CD4-positive, CD25-positive, alpha-beta regulatory T cell (primary cell): Measurements from ENCODE around the gene STARD13. TPM values are rescaled to one million over a fixed set of nuclear protein-coding genes. Genes with fewer than 3 reads are reported as not detected.

Source experiments
- ATAC-seq, 2 donors: fragments of 150-1000 bp; cut with Tn5 transposase; one replicate each; pipeline ENCODE4 v1.10.0; 2021; ENCODE audit warnings: low read depth in 2 of 2, moderate number of reproducible peaks in 2 of 2, moderate library complexity in 1 of 2
- DNase-seq, 3 donors: peaks; one replicate each; pipeline versions ENCODE4 v3.0.0 to v3.0.0-alpha.2; 2012 to 2022; ENCODE audit warnings: mixed read lengths in 1 of 3
- H3K27ac ChIP-seq: one replicate; pipeline ENCODE4 v1.7.0; 2013; ENCODE audit warnings: mild to moderate bottlenecking, low read length; ENCODE audit not compliant: insufficient read depth, poor library complexity, severe bottlenecking
- H3K27me3 ChIP-seq: one replicate; pipeline ENCODE4 v1.7.0; 2013; ENCODE audit warnings: low read length; ENCODE audit not compliant: control insufficient read depth, insufficient read depth
- H3K36me3 ChIP-seq: one replicate; pipeline ENCODE4 v1.7.0; 2013; ENCODE audit warnings: mild to moderate bottlenecking, low read length, moderate library complexity; ENCODE audit not compliant: control insufficient read depth, insufficient read depth
- H3K4me1 ChIP-seq: 2 replicates; pipeline ENCODE4 v1.7.0; 2013; ENCODE audit warnings: mild to moderate bottlenecking, low read length; ENCODE audit not compliant: insufficient read depth, control insufficient read depth, poor library complexity, severe bottlenecking
- H3K4me3 ChIP-seq: one replicate; pipeline ENCODE4 v1.7.0; 2013; ENCODE audit warnings: low read depth, mild to moderate bottlenecking, low read length, moderate library complexity
- H3K9me3 ChIP-seq, 2 experiments: 1 replicate in 1 of 2; 2 replicates in 1 of 2; pipeline ENCODE4 v1.7.0; 2013; ENCODE audit warnings: low read length in 2 of 2, mild to moderate bottlenecking in 1 of 2, moderate library complexity in 1 of 2; ENCODE audit not compliant: control insufficient read depth in 2 of 2
- H3K27ac Mint-ChIP-seq, 3 donors: one replicate each; pipeline ENCODE4 v1.8.0; 2020 to 2022; ENCODE audit warnings: mild to moderate bottlenecking in 3 of 3, mixed read lengths in 3 of 3, moderate library complexity in 2 of 3
- H3K27me3 Mint-ChIP-seq: one replicate; pipeline ENCODE4 v1.8.0; 2022; ENCODE audit warnings: mild to moderate bottlenecking, mixed read lengths
- H3K36me3 Mint-ChIP-seq: one replicate; pipeline ENCODE4 v1.8.0; 2020; ENCODE audit warnings: mixed read lengths
- H3K4me1 Mint-ChIP-seq, 4 donors: one replicate each; pipeline ENCODE4 v1.8.0; 2020 to 2022; ENCODE audit warnings: mixed read lengths in 4 of 4, mild to moderate bottlenecking in 1 of 4
- H3K4me3 Mint-ChIP-seq, 4 donors: one replicate each; pipeline ENCODE4 v1.8.0; 2020 to 2022; ENCODE audit warnings: mild to moderate bottlenecking in 4 of 4, mixed read lengths in 4 of 4, moderate library complexity in 3 of 4
- H3K9me3 Mint-ChIP-seq, 7 donors: one replicate each; pipeline ENCODE4 v1.8.0; 2020 to 2022; ENCODE audit warnings: mixed read lengths in 7 of 7, mild to moderate bottlenecking in 3 of 7, moderate library complexity in 2 of 7
- polyA plus RNA-seq, 4 donors: library from polyadenylated mRNA; unstranded; fragments of 300-500 nt; fragmentation: Illumina TruSeq; gene quantifications; one replicate each; pipeline ENCODE4 v1.2.3, GENCODE V29; 2021
- total RNA-seq: library from RNA; stranded (reverse); gene quantifications from one replicate; pipeline ENCODE4 v1.2.3, GENCODE V29; 2022

The STARD13 gene
- total and polyA plus RNA-seq, 5 donors from 2014 or later = not detected

DNA sequence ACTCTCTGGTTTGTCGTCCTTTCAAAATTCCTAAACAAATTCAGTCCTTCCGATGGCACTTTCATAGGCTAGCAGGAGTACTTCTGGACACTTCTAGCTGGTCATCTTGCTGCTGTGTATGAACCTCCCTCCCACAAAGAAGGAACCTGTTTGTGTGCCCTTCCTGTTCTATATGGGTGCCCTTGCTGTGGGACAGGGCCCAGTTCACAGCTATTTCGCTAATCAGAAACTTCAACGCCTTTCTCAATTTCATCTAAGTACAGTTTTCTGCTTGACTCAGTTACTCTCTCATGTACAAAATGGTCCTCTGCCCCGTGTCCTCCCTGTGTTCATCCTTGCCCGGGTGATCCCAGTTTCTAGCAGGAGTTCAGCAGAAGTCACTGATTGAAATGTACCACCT lies 96.1 kb downstream of the STARD13 start:
- Mint-ChIP-seq H3K4me1 (peaks cover 0 to 9% (median 2%) of the 10 kb centered on the region in 4 donors), H3K4me3 (no peak overlapping the region), H3K27me3 (peaks cover 13% of the 10 kb centered on the region), H3K9me3 (no peaks in the 10 kb centered on the region), H3K27ac (no peak overlapping the region), H3K36me3 (no peaks in the 10 kb centered on the region)
- no peak overlapping the region for H3K4me3 ChIP-seq
- DNase-seq (no peak), ATAC-seq (no peak)
- H3K27me3 ChIP-seq = peaks cover 4% of the 10 kb centered on the region
- no peak overlapping the region for H3K27ac ChIP-seq
- H3K4me1 ChIP-seq = no peaks in the 10 kb centered on the region
- no peaks in the 10 kb centered on the region for H3K9me3 ChIP-seq
- H3K36me3 ChIP-seq = no peaks in the 10 kb centered on the region

DNA sequence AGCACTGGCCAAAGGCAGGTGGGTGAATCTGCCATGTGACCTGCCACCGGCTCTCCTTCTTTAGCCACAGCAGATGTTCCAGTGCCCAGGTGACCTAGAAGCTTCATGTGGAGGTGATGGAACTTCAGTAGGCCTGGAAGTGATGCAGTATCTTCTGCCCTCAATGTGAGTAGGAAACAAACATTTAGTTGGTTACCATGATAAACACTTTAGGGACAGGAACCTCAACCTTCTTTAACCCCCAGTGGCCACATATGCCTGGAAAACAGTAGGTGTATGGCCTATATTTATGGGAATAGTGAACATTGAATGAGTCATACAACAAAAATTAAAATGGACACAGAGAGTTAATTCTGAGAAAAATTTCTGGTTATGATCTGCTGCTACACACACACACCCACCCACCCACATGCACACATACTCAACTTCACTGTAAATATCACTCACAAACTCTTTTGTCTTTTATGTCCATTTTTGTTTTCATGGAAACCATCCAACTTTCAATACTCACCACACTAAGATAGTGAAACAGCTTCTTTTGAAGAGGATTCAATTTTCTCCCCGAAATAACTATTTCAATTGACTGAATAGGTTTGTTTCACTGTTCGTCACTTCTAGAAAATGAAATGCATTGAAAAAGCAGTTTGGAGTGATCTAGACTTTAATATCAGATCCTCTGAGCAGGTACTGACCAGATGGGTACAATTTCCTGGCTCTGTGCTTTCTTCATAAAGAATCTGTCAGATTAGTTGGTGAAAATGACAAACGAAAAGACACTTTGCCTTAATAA lies 97.3 kb downstream of the STARD13 start:
- H3K36me3 Mint-ChIP-seq = no peaks in the 10 kb centered on the region
- no peaks in the 10 kb centered on the region for H3K9me3 Mint-ChIP-seq
- H3K27ac Mint-ChIP-seq = no peak overlapping the region
- DNase-seq (no peak), ATAC-seq (no peak)
- H3K4me3 Mint-ChIP-seq = no peak overlapping the region
- Histone ChIP-seq H3K4me3 (no peak overlapping the region), H3K36me3 (no peaks in the 10 kb centered on the region), H3K9me3 (no peaks in the 10 kb centered on the region), H3K4me1 (no peaks in the 10 kb centered on the region), H3K27me3 (peaks cover 6% of the 10 kb centered on the region), H3K27ac (no peak overlapping the region)
- H3K27me3 Mint-ChIP-seq = peaks cover 13% of the 10 kb centered on the region
- H3K4me1 Mint-ChIP-seq = peaks cover 0 to 6% (median 2%) of the 10 kb centered on the region in 4 donors

DNA sequence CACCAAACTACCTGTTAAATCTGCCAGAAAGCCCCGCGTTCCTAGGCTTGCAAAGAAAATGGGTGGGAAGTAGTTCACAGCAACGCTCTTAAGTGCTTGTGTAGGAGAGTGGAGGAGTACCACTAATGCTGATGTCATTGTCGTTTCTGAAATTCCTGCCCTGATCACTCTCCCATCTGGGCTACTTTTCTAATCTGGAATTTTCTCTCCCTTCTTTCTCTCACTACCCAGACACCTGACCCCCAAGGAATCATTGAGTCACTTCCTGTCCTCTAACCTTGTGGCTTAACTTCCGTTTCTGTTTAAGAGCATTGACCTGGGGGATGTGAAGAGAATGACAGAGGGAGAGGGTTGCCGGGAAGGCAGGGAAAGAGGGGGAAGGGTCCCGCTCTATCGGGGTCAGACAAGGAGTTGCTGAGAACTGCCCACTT lies 98.7 kb downstream of the STARD13 start:
- peaks cover 19% of the 10 kb centered on the region for H3K27me3 Mint-ChIP-seq
- H3K4me3 ChIP-seq = no peak overlapping the region
- H3K4me1 Mint-ChIP-seq = peaks cover 0 to 5% (median 2%) of the 10 kb centered on the region in 4 donors
- H3K36me3 Mint-ChIP-seq = no peaks in the 10 kb centered on the region
- peaks cover 3% of the 10 kb centered on the region for H3K27me3 ChIP-seq
- H3K4me3 Mint-ChIP-seq = no peak overlapping the region
- DNase-seq (no peak), ATAC-seq (no peak)
- no peaks in the 10 kb centered on the region for H3K4me1 ChIP-seq
- H3K27ac ChIP-seq = no peak overlapping the region
- no peaks in the 10 kb centered on the region for H3K9me3 Mint-ChIP-seq
- H3K27ac Mint-ChIP-seq = no peak overlapping the region
- H3K9me3 ChIP-seq = no peaks in the 10 kb centered on the region
- no peaks in the 10 kb centered on the region for H3K36me3 ChIP-seq

DNA sequence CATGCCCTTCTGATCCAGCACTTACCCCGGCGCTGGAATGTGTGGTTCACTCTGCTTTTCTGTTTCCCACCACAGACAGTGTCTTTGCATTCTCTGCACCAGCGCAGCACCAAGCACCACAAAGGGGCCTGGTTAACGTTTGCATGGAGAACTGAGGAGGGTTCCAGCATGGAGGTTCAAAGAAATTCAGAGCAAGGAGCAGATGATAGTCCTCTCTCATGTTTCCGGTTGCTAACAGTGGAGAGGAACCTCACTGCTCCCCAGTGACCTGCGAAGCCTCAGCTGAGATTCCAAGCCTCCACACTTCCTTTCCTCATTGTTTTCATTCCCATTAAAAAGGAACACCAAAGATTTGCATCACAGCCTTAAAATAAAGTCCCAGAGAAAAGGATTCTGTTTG lies 99.7 kb downstream of the STARD13 start:
- Histone ChIP-seq H3K4me1 (no peaks in the 10 kb centered on the region), H3K4me3 (no peak overlapping the region)
- ATAC-seq = no peak

DNA sequence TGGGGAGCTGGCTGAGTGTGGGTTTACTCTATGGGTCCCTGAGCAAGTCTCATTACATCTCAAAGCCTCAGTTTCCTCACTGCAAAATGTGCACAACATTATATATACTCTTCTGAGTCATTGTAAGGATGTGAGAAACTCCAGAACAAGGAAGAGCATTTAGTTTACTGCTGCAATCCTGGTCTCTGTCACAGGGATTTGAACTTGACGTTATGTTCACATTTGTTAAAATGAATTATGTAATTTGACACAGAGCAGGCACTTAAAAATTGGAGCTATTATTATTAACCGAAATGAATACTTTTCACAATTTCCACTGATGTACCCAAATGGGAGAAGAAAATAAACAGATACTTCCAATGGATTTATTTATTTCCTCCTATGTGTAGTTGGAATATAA lies 101.0 kb downstream of the STARD13 start:
- Mint-ChIP-seq H3K9me3 (peaks cover 0 to 2% (median 0%) of the 10 kb centered on the region in 7 donors), H3K36me3 (no peaks in the 10 kb centered on the region), H3K4me1 (peaks cover 0 to 5% (median 2%) of the 10 kb centered on the region in 4 donors), H3K27ac (no peak overlapping the region), H3K27me3 (peaks cover 26% of the 10 kb centered on the region), H3K4me3 (no peak overlapping the region)
- Histone ChIP-seq H3K4me1 (no peaks in the 10 kb centered on the region), H3K9me3 (no peaks in the 10 kb centered on the region), H3K27me3 (peaks cover 1% of the 10 kb centered on the region), H3K4me3 (no peak overlapping the region), H3K27ac (no peak overlapping the region), H3K36me3 (no peaks in the 10 kb centered on the region)
- ATAC-seq (no peak), DNase-seq (no peak)

More for the DNA sequence above, 99.7 kb downstream of the STARD13 start:
- no peaks in the 10 kb centered on the region for H3K9me3 Mint-ChIP-seq
- H3K27ac Mint-ChIP-seq = no peak overlapping the region
- H3K9me3 ChIP-seq = no peaks in the 10 kb centered on the region
- H3K27me3 ChIP-seq = peaks cover 1% of the 10 kb centered on the region
- peaks cover 20% of the 10 kb centered on the region for H3K27me3 Mint-ChIP-seq
- no peak for DNase-seq
- H3K4me1 Mint-ChIP-seq = peaks cover 0 to 5% (median 2%) of the 10 kb centered on the region in 4 donors
- no peak overlapping the region for H3K4me3 Mint-ChIP-seq
- H3K36me3 Mint-ChIP-seq = no peaks in the 10 kb centered on the region
- H3K36me3 ChIP-seq = no peaks in the 10 kb centered on the region
- H3K27ac ChIP-seq = no peak overlapping the region

DNA sequence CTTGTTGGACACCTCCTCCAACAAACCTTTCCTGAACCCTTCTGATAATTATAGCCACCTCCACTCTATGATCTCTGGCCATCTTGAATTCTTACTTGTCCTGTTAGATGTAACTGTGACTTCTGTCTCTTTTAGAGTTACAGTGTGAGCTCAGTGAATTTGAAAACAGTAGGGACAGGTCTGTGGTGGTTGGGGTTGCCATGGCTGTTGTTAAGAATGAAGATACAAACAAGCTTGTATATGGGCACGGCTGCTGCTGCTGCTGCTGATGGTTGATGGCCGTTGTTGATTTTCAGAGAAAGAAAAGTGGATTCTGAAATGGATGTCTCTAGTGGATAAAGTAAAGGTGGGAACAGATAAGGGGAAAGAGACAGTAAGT lies 101.5 kb downstream of the STARD13 start:
- Histone ChIP-seq H3K27me3 (peaks cover 1% of the 10 kb centered on the region), H3K4me1 (no peaks in the 10 kb centered on the region), H3K4me3 (no peak overlapping the region), H3K9me3 (no peaks in the 10 kb centered on the region), H3K27ac (no peak overlapping the region), H3K36me3 (no peaks in the 10 kb centered on the region)
- H3K27me3 Mint-ChIP-seq = peaks cover 26% of the 10 kb centered on the region
- peaks cover 0 to 2% (median 0%) of the 10 kb centered on the region in 7 donors for H3K9me3 Mint-ChIP-seq
- ATAC-seq (no peak), DNase-seq (no peak)
- H3K27ac Mint-ChIP-seq = no peak overlapping the region
- no peaks in the 10 kb centered on the region for H3K36me3 Mint-ChIP-seq
- peaks cover 0 to 5% (median 2%) of the 10 kb centered on the region in 4 donors for H3K4me1 Mint-ChIP-seq
- no peak overlapping the region for H3K4me3 Mint-ChIP-seq

DNA sequence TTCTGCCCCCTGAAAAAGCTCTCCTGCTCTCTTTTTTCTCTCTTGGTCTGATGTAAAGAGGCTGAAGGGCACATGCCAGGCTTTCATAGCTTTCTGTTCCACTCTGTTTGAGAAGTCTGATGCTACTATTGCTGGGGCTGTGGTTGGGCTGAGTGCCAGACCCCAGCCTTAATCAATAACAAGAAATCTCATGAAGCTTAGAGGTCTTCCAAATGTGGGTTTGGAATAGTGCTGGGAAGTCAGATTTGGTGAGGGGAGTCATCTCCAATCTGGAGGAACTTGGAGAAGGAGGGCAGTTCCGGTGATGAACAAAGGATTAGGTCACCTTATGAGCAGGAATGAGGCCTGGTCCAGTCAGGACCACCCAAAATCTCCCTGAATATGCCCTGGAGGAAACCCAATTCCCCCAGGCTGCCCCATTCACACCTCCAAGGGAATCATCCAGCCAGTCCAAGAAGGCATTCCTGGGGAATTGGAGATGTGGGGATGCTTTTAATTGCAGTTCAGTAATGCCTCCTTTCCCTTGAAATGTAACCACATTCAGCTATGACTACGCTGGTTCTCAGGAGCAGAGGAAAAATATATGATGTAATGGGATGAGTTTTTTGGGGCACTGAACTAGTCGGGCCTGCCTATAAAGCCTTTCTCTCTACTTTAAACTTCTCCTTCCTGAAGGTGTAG lies 102.0 kb downstream of the STARD13 start:
- peaks cover 26% of the 10 kb centered on the region for H3K27me3 Mint-ChIP-seq
- H3K4me1 ChIP-seq = no peaks in the 10 kb centered on the region
- H3K36me3 Mint-ChIP-seq = no peaks in the 10 kb centered on the region
- H3K4me3 Mint-ChIP-seq = no peak overlapping the region
- peaks cover 0 to 5% (median 2%) of the 10 kb centered on the region in 4 donors for H3K4me1 Mint-ChIP-seq
- peaks cover 1% of the 10 kb centered on the region for H3K27me3 ChIP-seq
- no peak overlapping the region for H3K4me3 ChIP-seq
- H3K36me3 ChIP-seq = no peaks in the 10 kb centered on the region
- no peaks in the 10 kb centered on the region for H3K9me3 ChIP-seq
- DNase-seq (no peak), ATAC-seq (no peak)
- H3K27ac ChIP-seq = no peak overlapping the region
- H3K9me3 Mint-ChIP-seq = peaks cover 0 to 2% (median 0%) of the 10 kb centered on the region in 7 donors
- H3K27ac Mint-ChIP-seq = no peak overlapping the region
